ENCODE measurements around the gene SELENOM.
"Not testable (repeated sequence)": the region's sequence is repeated elsewhere in the genome, so short reads cannot be mapped to it uniquely, and the experiment has no call there.

SELENOM gene

GRCh38 chr22:31099841-31100761, 7.3 kb downstream of the SELENOM start:
- no peak for DNase-seq (ENCODE audit: low spot score in 2 of 2)
- Mint-ChIP-seq H3K27ac (ENCODE audit: low read depth) (peak overlapping the region; percentile 83), H3K27me3 (no peaks in the 10 kb centered on the region), H3K9me3 (no peaks in the 10 kb centered on the region), H3K36me3 (ENCODE audit: insufficient read depth) (peaks cover 2% of the 10 kb centered on the region), H3K4me3 (no peak overlapping the region), H3K4me1 (no peaks in the 10 kb centered on the region)
- no peak for ATAC-seq (replicated peaks; ENCODE audit: extremely low read depth, poor library complexity, severe bottlenecking)

GRCh38 chr22:31099386-31099785, 8.0 kb downstream of the SELENOM start:
- no peak for ATAC-seq (replicated peaks; ENCODE audit: extremely low read depth, poor library complexity, severe bottlenecking)
- Mint-ChIP-seq H3K27me3 (no peaks in the 10 kb centered on the region), H3K4me3 (no peak overlapping the region), H3K9me3 (no peaks in the 10 kb centered on the region), H3K4me1 (no peaks in the 10 kb centered on the region), H3K36me3 (ENCODE audit: insufficient read depth) (peaks cover 2% of the 10 kb centered on the region), H3K27ac (ENCODE audit: low read depth) (no peak overlapping the region)
- no peak for DNase-seq (ENCODE audit: low spot score in 2 of 2)

GRCh38 chr22:31098632-31099110, 8.7 kb downstream of the SELENOM start:
- Mint-ChIP-seq H3K9me3 (no peaks in the 10 kb centered on the region), H3K27me3 (no peaks in the 10 kb centered on the region), H3K36me3 (ENCODE audit: insufficient read depth) (peaks cover 2% of the 10 kb centered on the region), H3K27ac (ENCODE audit: low read depth) (no peak overlapping the region), H3K4me3 (no peak overlapping the region), H3K4me1 (no peaks in the 10 kb centered on the region)
- ATAC-seq (replicated peaks; ENCODE audit: extremely low read depth, poor library complexity, severe bottlenecking), result no peak
- no peak for DNase-seq (ENCODE audit: low spot score in 2 of 2)

GRCh38 chr22:31097941-31098631, 9.3 kb downstream of the SELENOM start:
- no peak for ATAC-seq (replicated peaks; ENCODE audit: extremely low read depth, poor library complexity, severe bottlenecking)
- no peaks in the 10 kb centered on the region for H3K9me3 Mint-ChIP-seq
- H3K27me3 Mint-ChIP-seq, result no peaks in the 10 kb centered on the region
- H3K4me1 Mint-ChIP-seq, result no peaks in the 10 kb centered on the region
- H3K4me3 Mint-ChIP-seq, result no peak overlapping the region
- no peak overlapping the region for H3K27ac Mint-ChIP-seq (ENCODE audit: low read depth)
- no peak for DNase-seq (ENCODE audit: low spot score in 2 of 2)
- no peaks in the 10 kb centered on the region for H3K36me3 Mint-ChIP-seq (ENCODE audit: insufficient read depth)

GRCh38 chr22:31097539-31097938, 9.8 kb downstream of the SELENOM start:
- H3K4me1 Mint-ChIP-seq; ATAC-seq (replicated peaks; ENCODE audit: extremely low read depth, poor library complexity, severe bottlenecking); H3K36me3 Mint-ChIP-seq (ENCODE audit: insufficient read depth); H3K9me3 Mint-ChIP-seq; DNase-seq (ENCODE audit: low spot score in 2 of 2); H3K27ac Mint-ChIP-seq (ENCODE audit: low read depth); H3K27me3 Mint-ChIP-seq; H3K4me3 Mint-ChIP-seq: not testable (repeated sequence)

- ATAC-seq (replicated peaks; ENCODE audit: extremely low read depth, poor library complexity, severe bottlenecking), result no peak
- Mint-ChIP-seq H3K27ac (ENCODE audit: low read depth) (no peak overlapping the region), H3K36me3 (ENCODE audit: insufficient read depth) (no peaks in the 10 kb centered on the region), H3K9me3 (no peaks in the 10 kb centered on the region), H3K4me1 (no peaks in the 10 kb centered on the region), H3K27me3 (no peaks in the 10 kb centered on the region), H3K4me3 (no peak overlapping the region)
- DNase-seq (ENCODE audit: low spot score in 2 of 2), result no peak
These were observed 10.6 kb downstream of the SELENOM start for GRCh38 chr22:31096657-31097279.

- no peak overlapping the region for H3K27ac Mint-ChIP-seq (ENCODE audit: low read depth)
- DNase-seq (ENCODE audit: low spot score in 2 of 2) (no peak), ATAC-seq (replicated peaks; ENCODE audit: extremely low read depth, poor library complexity, severe bottlenecking) (no peak)
- H3K27me3 Mint-ChIP-seq, result no peaks in the 10 kb centered on the region
- H3K9me3 Mint-ChIP-seq, result no peaks in the 10 kb centered on the region
- H3K4me1 Mint-ChIP-seq, result no peaks in the 10 kb centered on the region
- no peak overlapping the region for H3K4me3 Mint-ChIP-seq
- H3K36me3 Mint-ChIP-seq (ENCODE audit: insufficient read depth), result no peaks in the 10 kb centered on the region
These were observed 11.6 kb downstream of the SELENOM start for GRCh38 chr22:31095637-31096249.

GRCh38 chr22:31094741-31095140, 12.6 kb downstream of the SELENOM start:
- Mint-ChIP-seq H3K9me3 (no peaks in the 10 kb centered on the region), H3K27ac (ENCODE audit: low read depth) (no peak overlapping the region), H3K4me1 (no peaks in the 10 kb centered on the region), H3K27me3 (no peaks in the 10 kb centered on the region), H3K36me3 (ENCODE audit: insufficient read depth) (no peaks in the 10 kb centered on the region), H3K4me3 (no peak overlapping the region)
- no peak for DNase-seq (ENCODE audit: low spot score in 2 of 2)
- ATAC-seq (replicated peaks; ENCODE audit: extremely low read depth, poor library complexity, severe bottlenecking), result no peak

GRCh38 chr22:31094021-31094551, 13.3 kb downstream of the SELENOM start:
- H3K27ac Mint-ChIP-seq (ENCODE audit: low read depth), result no peak overlapping the region
- DNase-seq (ENCODE audit: low spot score in 2 of 2) (no peak), ATAC-seq (replicated peaks; ENCODE audit: extremely low read depth, poor library complexity, severe bottlenecking) (no peak)
- H3K9me3 Mint-ChIP-seq, result no peaks in the 10 kb centered on the region
- H3K36me3 Mint-ChIP-seq (ENCODE audit: insufficient read depth), result no peaks in the 10 kb centered on the region
- H3K4me3 Mint-ChIP-seq, result no peak overlapping the region
- no peaks in the 10 kb centered on the region for H3K4me1 Mint-ChIP-seq
- H3K27me3 Mint-ChIP-seq, result no peaks in the 10 kb centered on the region

GRCh38 chr22:31093086-31093850, 14.1 kb downstream of the SELENOM start:
- no peaks in the 10 kb centered on the region for H3K36me3 Mint-ChIP-seq (ENCODE audit: insufficient read depth)
- ATAC-seq (replicated peaks; ENCODE audit: extremely low read depth, poor library complexity, severe bottlenecking), result no peak
- DNase-seq (ENCODE audit: low spot score in 2 of 2), result no peak
- no peak overlapping the region for H3K27ac Mint-ChIP-seq (ENCODE audit: low read depth)
- no peaks in the 10 kb centered on the region for H3K9me3 Mint-ChIP-seq
- H3K4me3 Mint-ChIP-seq, result no peak overlapping the region
- no peaks in the 10 kb centered on the region for H3K27me3 Mint-ChIP-seq
- no peaks in the 10 kb centered on the region for H3K4me1 Mint-ChIP-seq

GRCh38 chr22:31092161-31092560, 15.2 kb downstream of the SELENOM start:
- Mint-ChIP-seq H3K36me3 (ENCODE audit: insufficient read depth) (no peaks in the 10 kb centered on the region), H3K4me1 (no peaks in the 10 kb centered on the region), H3K4me3 (no peak overlapping the region), H3K9me3 (no peaks in the 10 kb centered on the region), H3K27me3 (no peaks in the 10 kb centered on the region), H3K27ac (ENCODE audit: low read depth) (no peak overlapping the region)
- DNase-seq (ENCODE audit: low spot score in 2 of 2) (no peak), ATAC-seq (replicated peaks; ENCODE audit: extremely low read depth, poor library complexity, severe bottlenecking) (no peak)
